Activated naive CD8-positive, alpha-beta T cell (primary cell): Measurements from ENCODE around the gene EEA1.

Experiments
- H3K27ac Mint-ChIP-seq: one replicate; pipeline ENCODE4 v1.8.0; 2021; ENCODE audit warnings: mixed read lengths
- H3K27me3 Mint-ChIP-seq: one replicate; pipeline ENCODE4 v1.8.0; 2021; ENCODE audit warnings: mixed read lengths
- H3K36me3 Mint-ChIP-seq: one replicate; pipeline ENCODE4 v1.8.0; 2021; ENCODE audit warnings: mixed read lengths
- H3K4me1 Mint-ChIP-seq: one replicate; pipeline ENCODE4 v1.8.0; 2021; ENCODE audit warnings: low read depth, mixed read lengths
- H3K4me3 Mint-ChIP-seq: one replicate; pipeline ENCODE4 v1.8.0; 2021; ENCODE audit warnings: mild to moderate bottlenecking, mixed read lengths
- H3K9me3 Mint-ChIP-seq: one replicate; pipeline ENCODE4 v1.8.0; 2021; ENCODE audit warnings: low read depth, mixed read lengths

EEA1 gene

GRCh38 chr12:92745856-92746550 lies 183.1 kb downstream of the EEA1 start:
- H3K4me3 Mint-ChIP-seq = no peak overlapping the region
- peaks cover 3% of the 10 kb centered on the region for H3K27me3 Mint-ChIP-seq
- no peaks in the 10 kb centered on the region for H3K36me3 Mint-ChIP-seq
- no peaks in the 10 kb centered on the region for H3K9me3 Mint-ChIP-seq
- H3K27ac Mint-ChIP-seq = no peak overlapping the region
- H3K4me1 Mint-ChIP-seq = no peaks in the 10 kb centered on the region

GRCh38 chr12:92743026-92743425 lies 186.1 kb downstream of the EEA1 start:
- Mint-ChIP-seq H3K36me3 (no peaks in the 10 kb centered on the region), H3K4me3 (no peak overlapping the region), H3K27ac (no peak overlapping the region), H3K4me1 (no peaks in the 10 kb centered on the region), H3K27me3 (peaks cover 3% of the 10 kb centered on the region), H3K9me3 (no peaks in the 10 kb centered on the region)

GRCh38 chr12:92740411-92740810 lies 188.7 kb downstream of the EEA1 start:
- peaks cover 1% of the 10 kb centered on the region for H3K4me1 Mint-ChIP-seq
- H3K9me3 Mint-ChIP-seq = no peaks in the 10 kb centered on the region
- H3K27me3 Mint-ChIP-seq = peaks cover 3% of the 10 kb centered on the region
- no peak overlapping the region for H3K4me3 Mint-ChIP-seq
- H3K36me3 Mint-ChIP-seq = no peaks in the 10 kb centered on the region
- no peak overlapping the region for H3K27ac Mint-ChIP-seq

- H3K27ac Mint-ChIP-seq = no peak overlapping the region
- H3K4me3 Mint-ChIP-seq = no peak overlapping the region
- peaks cover 1% of the 10 kb centered on the region for H3K4me1 Mint-ChIP-seq
- H3K9me3 Mint-ChIP-seq = no peaks in the 10 kb centered on the region
- H3K27me3 Mint-ChIP-seq = peaks cover 3% of the 10 kb centered on the region
- no peaks in the 10 kb centered on the region for H3K36me3 Mint-ChIP-seq
Observed at GRCh38 chr12:92739113-92739512, 190.0 kb downstream of the EEA1 start.

GRCh38 chr12:92737855-92738850 lies 190.9 kb downstream of the EEA1 start:
- Mint-ChIP-seq H3K27me3 (peaks cover 3% of the 10 kb centered on the region), H3K9me3 (no peaks in the 10 kb centered on the region), H3K36me3 (no peaks in the 10 kb centered on the region), H3K4me3 (no peak overlapping the region), H3K4me1 (peaks cover 1% of the 10 kb centered on the region), H3K27ac (no peak overlapping the region)

GRCh38 chr12:92736605-92737004 lies 192.5 kb downstream of the EEA1 start:
- H3K4me1 Mint-ChIP-seq = peaks cover 1% of the 10 kb centered on the region
- H3K9me3 Mint-ChIP-seq = no peaks in the 10 kb centered on the region
- H3K36me3 Mint-ChIP-seq = no peaks in the 10 kb centered on the region
- no peak overlapping the region for H3K27ac Mint-ChIP-seq
- no peak overlapping the region for H3K4me3 Mint-ChIP-seq
- H3K27me3 Mint-ChIP-seq = no peaks in the 10 kb centered on the region

GRCh38 chr12:92735131-92735721 lies 193.9 kb downstream of the EEA1 start:
- Mint-ChIP-seq H3K9me3 (no peaks in the 10 kb centered on the region), H3K36me3 (no peaks in the 10 kb centered on the region), H3K4me3 (no peak overlapping the region), H3K27me3 (no peaks in the 10 kb centered on the region), H3K27ac (no peak overlapping the region), H3K4me1 (peaks cover 1% of the 10 kb centered on the region)

GRCh38 chr12:92733661-92734060 lies 195.4 kb downstream of the EEA1 start:
- Mint-ChIP-seq H3K27me3 (no peaks in the 10 kb centered on the region), H3K36me3 (no peaks in the 10 kb centered on the region), H3K4me3 (no peak overlapping the region), H3K9me3 (no peaks in the 10 kb centered on the region), H3K4me1 (peaks cover 1% of the 10 kb centered on the region), H3K27ac (no peak overlapping the region)

GRCh38 chr12:92733181-92733580 lies 195.9 kb downstream of the EEA1 start:
- Mint-ChIP-seq H3K4me1 (peaks cover 1% of the 10 kb centered on the region), H3K36me3 (no peaks in the 10 kb centered on the region), H3K4me3 (no peak overlapping the region), H3K27me3 (no peaks in the 10 kb centered on the region), H3K27ac (no peak overlapping the region), H3K9me3 (no peaks in the 10 kb centered on the region)

GRCh38 chr12:92732716-92733115 lies 196.4 kb downstream of the EEA1 start:
- Mint-ChIP-seq H3K4me1 (peaks cover 1% of the 10 kb centered on the region), H3K27ac (no peak overlapping the region), H3K27me3 (no peaks in the 10 kb centered on the region), H3K36me3 (no peaks in the 10 kb centered on the region), H3K4me3 (no peak overlapping the region), H3K9me3 (no peaks in the 10 kb centered on the region)

- Mint-ChIP-seq H3K27me3 (no peaks in the 10 kb centered on the region), H3K4me3 (no peak overlapping the region), H3K27ac (no peak overlapping the region), H3K9me3 (no peaks in the 10 kb centered on the region), H3K36me3 (no peaks in the 10 kb centered on the region), H3K4me1 (peaks cover 1% of the 10 kb centered on the region)
Observed at GRCh38 chr12:92732216-92732615, 196.9 kb downstream of the EEA1 start.

GRCh38 chr12:92730758-92731157 lies 198.3 kb downstream of the EEA1 start:
- H3K36me3 Mint-ChIP-seq = no peaks in the 10 kb centered on the region
- no peaks in the 10 kb centered on the region for H3K9me3 Mint-ChIP-seq
- no peaks in the 10 kb centered on the region for H3K27me3 Mint-ChIP-seq
- no peaks in the 10 kb centered on the region for H3K4me1 Mint-ChIP-seq
- no peak overlapping the region for H3K27ac Mint-ChIP-seq
- H3K4me3 Mint-ChIP-seq = no peak overlapping the region

GRCh38 chr12:92729773-92730305 lies 199.3 kb downstream of the EEA1 start:
- Mint-ChIP-seq H3K27me3 (peaks cover 2% of the 10 kb centered on the region), H3K36me3 (no peaks in the 10 kb centered on the region), H3K9me3 (peaks cover 7% of the 10 kb centered on the region), H3K4me3 (no peak overlapping the region), H3K27ac (no peak overlapping the region), H3K4me1 (no peaks in the 10 kb centered on the region)

- Mint-ChIP-seq H3K27ac (no peak overlapping the region), H3K4me3 (no peak overlapping the region), H3K4me1 (no peaks in the 10 kb centered on the region), H3K9me3 (peaks cover 11% of the 10 kb centered on the region), H3K27me3 (peaks cover 2% of the 10 kb centered on the region), H3K36me3 (no peaks in the 10 kb centered on the region)
Observed at GRCh38 chr12:92726850-92727249, 202.2 kb downstream of the EEA1 start.

GRCh38 chr12:92722897-92723296 lies 206.2 kb downstream of the EEA1 start:
- no peaks in the 10 kb centered on the region for H3K4me1 Mint-ChIP-seq
- peaks cover 2% of the 10 kb centered on the region for H3K27me3 Mint-ChIP-seq
- H3K27ac Mint-ChIP-seq = no peak overlapping the region
- no peak overlapping the region for H3K4me3 Mint-ChIP-seq
- H3K36me3 Mint-ChIP-seq = no peaks in the 10 kb centered on the region
- H3K9me3 Mint-ChIP-seq = peaks cover 11% of the 10 kb centered on the region
